ENCODE measurements around the gene GPHN. TPM values are rescaled to one million over a fixed set of nuclear protein-coding genes. Genes with fewer than 3 reads are reported as not detected.

The GPHN gene
- polyA plus RNA-seq, 2 of the 4 experiments (the other 2 are of a cell fraction): 12.7 to 15.5 TPM

- ChIA-PET CTCF (interaction anchor here (0.7 to 2.1 kb wide), 5 partner anchors 9 to 248 kb away, joined by 3 to 12 read pairs (median 4); no protein-coding TSS in a partner anchor), POLR2A (interaction anchor here (0.8 to 2.3 kb wide), 7 partner anchors 10 to 852 kb away, joined by 3 to 11 read pairs (median 6); partner anchors contain the start of genes ATP6V1D, EIF2S1 and PALS1)
- peak overlapping the region; percentile 76 to 94 for H3K27ac ChIP-seq
- ATAC-seq (peak; percentile 42 to 58), DNase-seq (ENCODE audit: low read depth in 1 of 2, low spot score in 1 of 2) (peak in 1 of 2 experiments; percentile 27), FAIRE-seq (no peak)
- 5% methylated on average over 21 of the region's 23 CpGs for WGBS (ENCODE audit: missing lambda C conversion rate)
- no peaks in the 10 kb centered on the region for H3K9me3 ChIP-seq
- TF ChIP-seq JUN (IDR thresholded peaks at IDR 0.05): no peak
- TF ChIP-seq RNF2 (IDR thresholded peaks at IDR 0.05; ENCODE audit: borderline replicate concordance, low read depth): 0 out of 2 replicates have a peak, but pooled peaks have one; percentile 29
- TF ChIP-seq KDM1A (IDR thresholded peaks at IDR 0.05; ENCODE audit: low read depth): no peak
- no peak for TF ChIP-seq EHF (CRISPR knock-in tag; IDR thresholded peaks at IDR 0.05)
- peak overlapping the region; percentile 87 for H3K4me2 ChIP-seq
- H3K4me3 ChIP-seq: peak overlapping the region; percentile 76
- peaks cover 11% of the 10 kb centered on the region; the same call in 2 of the 3 replicates for H3K4me1 ChIP-seq
Measured at GRCh38 chr14:66507181-66507721, 696 bp upstream of the GPHN start.

DNA sequence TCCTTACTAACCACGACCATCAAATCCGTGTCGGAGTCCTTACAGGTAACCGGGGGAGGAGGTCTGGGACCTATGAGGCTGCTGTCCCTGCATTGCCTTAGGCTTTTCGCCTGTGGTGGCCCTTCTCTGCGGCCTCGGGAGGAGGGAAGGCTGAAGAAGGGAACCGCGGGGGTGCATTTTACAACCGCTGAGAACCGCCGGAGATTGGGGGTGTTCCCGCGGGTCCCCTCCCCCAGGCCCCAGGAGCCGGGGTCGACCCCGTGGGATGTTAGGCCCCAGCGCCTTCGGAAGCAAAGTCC, 549 bp downstream of the GPHN start:
- ChIA-PET POLR2A (interaction anchor here (1.0 to 2.3 kb wide), 5 partner anchors 11 to 851 kb away, joined by 5 to 11 read pairs (median 7); partner anchors contain the start of genes ATP6V1D, EIF2S1 and PALS1), CTCF (interaction anchor here (0.6 to 2.1 kb wide), 6 partner anchors 10 to 777 kb away, joined by 3 to 12 read pairs (median 3); no protein-coding TSS in a partner anchor)
- peaks cover 11% of the 10 kb centered on the region; the same call in 2 of the 3 replicates for H3K4me1 ChIP-seq
- no peak for FAIRE-seq
- WGBS (ENCODE audit: missing lambda C conversion rate): no CpG with 5 or more reads among the region's 19 CpGs
- ATAC-seq: no peak
- DNase-seq (ENCODE audit: low read depth in 1 of 2, low spot score in 1 of 2): no peak
- peak overlapping the region; percentile 95 for H3K4me2 ChIP-seq
- peak; percentile 23; the same call in 1 of the 2 replicates for TF ChIP-seq KDM5A (IDR thresholded peaks at IDR 0.05)
- TF ChIP-seq, protein P1, sequence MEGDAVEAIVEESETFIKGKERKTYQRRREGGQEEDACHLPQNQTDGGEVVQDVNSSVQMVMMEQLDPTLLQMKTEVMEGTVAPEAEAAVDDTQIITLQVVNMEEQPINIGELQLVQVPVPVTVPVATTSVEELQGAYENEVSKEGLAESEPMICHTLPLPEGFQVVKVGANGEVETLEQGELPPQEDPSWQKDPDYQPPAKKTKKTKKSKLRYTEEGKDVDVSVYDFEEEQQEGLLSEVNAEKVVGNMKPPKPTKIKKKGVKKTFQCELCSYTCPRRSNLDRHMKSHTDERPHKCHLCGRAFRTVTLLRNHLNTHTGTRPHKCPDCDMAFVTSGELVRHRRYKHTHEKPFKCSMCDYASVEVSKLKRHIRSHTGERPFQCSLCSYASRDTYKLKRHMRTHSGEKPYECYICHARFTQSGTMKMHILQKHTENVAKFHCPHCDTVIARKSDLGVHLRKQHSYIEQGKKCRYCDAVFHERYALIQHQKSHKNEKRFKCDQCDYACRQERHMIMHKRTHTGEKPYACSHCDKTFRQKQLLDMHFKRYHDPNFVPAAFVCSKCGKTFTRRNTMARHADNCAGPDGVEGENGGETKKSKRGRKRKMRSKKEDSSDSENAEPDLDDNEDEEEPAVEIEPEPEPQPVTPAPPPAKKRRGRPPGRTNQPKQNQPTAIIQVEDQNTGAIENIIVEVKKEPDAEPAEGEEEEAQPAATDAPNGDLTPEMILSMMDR (IDR thresholded peaks at IDR 0.05): no peak
- H3K27ac ChIP-seq: peak overlapping the region; percentile 70 to 94
- no peaks in the 10 kb centered on the region for H3K9me3 ChIP-seq
- H3K4me3 ChIP-seq: peak overlapping the region; percentile 76

DNA sequence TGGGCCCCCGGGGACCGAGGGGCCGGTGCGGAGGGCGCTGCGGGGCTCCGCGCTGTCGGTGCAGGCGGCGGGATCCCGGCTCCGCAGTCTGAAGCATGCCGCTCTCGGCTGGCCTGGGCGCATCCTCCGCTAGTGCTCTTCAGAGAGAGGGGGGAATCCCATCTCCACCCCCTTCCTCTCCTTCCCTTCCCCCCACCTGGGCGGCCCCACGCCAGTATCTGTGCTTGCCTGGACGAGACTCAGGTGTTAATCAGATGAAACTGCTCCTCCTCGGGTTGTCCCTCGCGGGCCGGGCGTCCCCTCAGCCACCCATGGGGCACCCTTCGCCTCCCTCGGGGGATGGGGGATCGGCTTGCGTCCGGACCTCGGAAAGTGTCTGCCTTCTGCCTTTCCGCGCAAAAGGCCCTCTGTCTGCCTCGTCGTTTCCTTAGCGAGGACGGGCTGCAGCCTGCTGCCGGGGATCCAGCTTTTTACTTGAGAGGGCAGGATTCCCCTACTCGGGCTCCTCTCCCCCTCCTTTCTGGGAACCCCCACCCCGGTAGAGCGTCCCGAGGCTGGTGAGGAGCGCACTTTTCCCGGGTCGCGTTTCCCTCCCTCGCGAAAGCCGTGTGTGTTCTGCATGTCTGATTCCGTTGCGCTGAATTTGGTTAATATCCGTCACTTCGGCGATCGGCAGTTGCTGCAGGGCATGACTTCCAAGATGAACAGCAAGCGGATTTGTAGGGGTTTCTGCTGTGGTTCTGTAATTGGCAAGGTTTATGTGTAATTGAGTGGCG, 1.1 kb downstream of the GPHN start:
- ChIA-PET POLR2A (interaction anchor here (1.3 to 2.3 kb wide), 4 partner anchors 12 to 851 kb away, joined by 6 to 11 read pairs (median 7); partner anchors contain the start of genes ATP6V1D, EIF2S1 and PALS1), CTCF (interaction anchor here (0.6 to 2.1 kb wide), 5 partner anchors 10 to 131 kb away, joined by 3 to 12 read pairs (median 3); no protein-coding TSS in a partner anchor)
- TF ChIP-seq FOSB (CRISPR knock-in tag; IDR thresholded peaks at IDR 0.05) (no peak), CBX8 (IDR thresholded peaks at IDR 0.05) (peak; percentile 26; the same call in 1 of the 2 replicates), RNF2 (IDR thresholded peaks at IDR 0.05; ENCODE audit: borderline replicate concordance, low read depth) (peak; percentile 68; the same call in 1 of the 2 replicates)
- ATAC-seq (peak; percentile 33 to 43), DNase-seq (ENCODE audit: low read depth in 1 of 2, low spot score in 1 of 2) (peak; percentile 13 to 20), FAIRE-seq (no peak)
- H3K4me3 ChIP-seq: peak overlapping the region; percentile 76
- H3K4me1 ChIP-seq: peaks cover 11% of the 10 kb centered on the region; the same call in 2 of the 3 replicates
- H3K9me3 ChIP-seq: no peaks in the 10 kb centered on the region
- H3K27ac ChIP-seq: peak overlapping the region; percentile 70 to 94
- H3K4me2 ChIP-seq: peak overlapping the region; percentile 95
- WGBS (ENCODE audit: missing lambda C conversion rate): 1% methylated on average over 33 of the region's 57 CpGs

DNA sequence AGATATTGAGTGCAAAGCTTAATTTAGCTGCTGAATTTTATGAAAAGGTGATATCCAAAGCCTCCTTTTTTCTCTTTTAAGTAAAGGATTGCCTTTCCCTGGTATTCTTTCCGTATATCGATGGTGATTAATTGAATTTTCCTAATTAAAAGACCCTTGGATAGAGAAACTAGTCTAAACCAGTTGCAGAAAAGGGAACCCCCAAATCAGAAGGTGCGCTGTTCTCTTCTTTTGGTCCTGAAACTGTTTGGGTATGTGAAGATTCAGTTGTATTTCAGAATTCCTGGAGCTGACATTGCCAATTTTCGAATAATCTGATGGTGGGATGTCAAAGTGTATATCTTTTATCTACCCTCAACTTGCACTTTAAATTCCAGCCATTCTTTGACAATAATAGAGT, 1.9 kb downstream of the GPHN start:
- H3K4me2 ChIP-seq: peak overlapping the region; percentile 95
- ChIA-PET POLR2A (no interaction called here), CTCF (no interaction called here)
- WGBS (ENCODE audit: missing lambda C conversion rate): 82% methylated on average over 4 of the region's 4 CpGs
- H3K9me3 ChIP-seq: no peaks in the 10 kb centered on the region
- no peak overlapping the region for H3K27ac ChIP-seq
- FAIRE-seq (no peak), ATAC-seq (no peak), DNase-seq (ENCODE audit: low read depth in 1 of 2, low spot score in 1 of 2) (no peak)
- H3K4me1 ChIP-seq: peaks cover 11% of the 10 kb centered on the region; the same call in 2 of the 3 replicates
- TF ChIP-seq REST (IDR thresholded peaks at IDR 0.05) (peak; percentile 79; the same call in 1 of the 2 replicates), CBX2 (IDR thresholded peaks at IDR 0.05; ENCODE audit: borderline replicate concordance, low read depth) (no peak)
- TF ChIP-seq, protein P2, sequence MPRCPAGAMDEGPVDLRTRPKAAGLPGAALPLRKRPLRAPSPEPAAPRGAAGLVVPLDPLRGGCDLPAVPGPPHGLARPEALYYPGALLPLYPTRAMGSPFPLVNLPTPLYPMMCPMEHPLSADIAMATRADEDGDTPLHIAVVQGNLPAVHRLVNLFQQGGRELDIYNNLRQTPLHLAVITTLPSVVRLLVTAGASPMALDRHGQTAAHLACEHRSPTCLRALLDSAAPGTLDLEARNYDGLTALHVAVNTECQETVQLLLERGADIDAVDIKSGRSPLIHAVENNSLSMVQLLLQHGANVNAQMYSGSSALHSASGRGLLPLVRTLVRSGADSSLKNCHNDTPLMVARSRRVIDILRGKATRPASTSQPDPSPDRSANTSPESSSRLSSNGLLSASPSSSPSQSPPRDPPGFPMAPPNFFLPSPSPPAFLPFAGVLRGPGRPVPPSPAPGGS (IDR thresholded peaks at IDR 0.05): no peak
- peak overlapping the region; percentile 76 for H3K4me3 ChIP-seq

Measured in A549 (cell line).